HUES64 (cell line): ENCODE data around the gene SYNPO. TPM values are rescaled to one million over a fixed set of nuclear protein-coding genes. Genes with fewer than 3 reads are reported as not detected.

ENCODE experiments used
- H3K27ac ChIP-seq: 2 replicates; pipeline ENCODE4 v1.7.0; 2013; ENCODE audit warnings: low read depth, low read length, inconsistent platforms
- H3K27me3 ChIP-seq: 2 replicates; pipeline ENCODE4 v1.6.1; 2013; ENCODE audit warnings: mild to moderate bottlenecking, low read length; ENCODE audit not compliant: insufficient read depth
- H3K36me3 ChIP-seq: 2 replicates; pipeline ENCODE4 v1.6.1; 2013; ENCODE audit warnings: mild to moderate bottlenecking, low read length; ENCODE audit not compliant: insufficient read depth
- H3K4me1 ChIP-seq: 2 replicates; pipeline ENCODE4 v1.6.1; 2013; ENCODE audit warnings: mild to moderate bottlenecking, low read length, moderate library complexity; ENCODE audit not compliant: insufficient read depth
- H3K4me3 ChIP-seq: 2 replicates; pipeline ENCODE4 v1.5.1; 2013; ENCODE audit warnings: mild to moderate bottlenecking, low read length, moderate library complexity
- H3K9ac ChIP-seq: 2 replicates; pipeline ENCODE4 v1.6.1; 2013; ENCODE audit warnings: mild to moderate bottlenecking, low read depth, low read length
- H3K9me3 ChIP-seq: 2 replicates; pipeline ENCODE4 v1.6.1; 2013; ENCODE audit warnings: low read depth, low read length; ENCODE audit not compliant: insufficient read depth
- WGBS: fragments of 150-250, 120-280 bp; methylation state at CpG from one replicate; pipeline ENCODE4 v1.1.7; 2013; ENCODE audit warnings: missing lambda C conversion rate; 5-methylcytosine and 5-hydroxymethylcytosine counted together
- polyA plus RNA-seq, 2 experiments: library from polyadenylated mRNA; stranded (reverse); fragments of 50-300 nt; gene quantifications; one replicate each; pipeline ENCODE4 v1.2.3, GENCODE V29; 2013

The SYNPO gene, protein sequence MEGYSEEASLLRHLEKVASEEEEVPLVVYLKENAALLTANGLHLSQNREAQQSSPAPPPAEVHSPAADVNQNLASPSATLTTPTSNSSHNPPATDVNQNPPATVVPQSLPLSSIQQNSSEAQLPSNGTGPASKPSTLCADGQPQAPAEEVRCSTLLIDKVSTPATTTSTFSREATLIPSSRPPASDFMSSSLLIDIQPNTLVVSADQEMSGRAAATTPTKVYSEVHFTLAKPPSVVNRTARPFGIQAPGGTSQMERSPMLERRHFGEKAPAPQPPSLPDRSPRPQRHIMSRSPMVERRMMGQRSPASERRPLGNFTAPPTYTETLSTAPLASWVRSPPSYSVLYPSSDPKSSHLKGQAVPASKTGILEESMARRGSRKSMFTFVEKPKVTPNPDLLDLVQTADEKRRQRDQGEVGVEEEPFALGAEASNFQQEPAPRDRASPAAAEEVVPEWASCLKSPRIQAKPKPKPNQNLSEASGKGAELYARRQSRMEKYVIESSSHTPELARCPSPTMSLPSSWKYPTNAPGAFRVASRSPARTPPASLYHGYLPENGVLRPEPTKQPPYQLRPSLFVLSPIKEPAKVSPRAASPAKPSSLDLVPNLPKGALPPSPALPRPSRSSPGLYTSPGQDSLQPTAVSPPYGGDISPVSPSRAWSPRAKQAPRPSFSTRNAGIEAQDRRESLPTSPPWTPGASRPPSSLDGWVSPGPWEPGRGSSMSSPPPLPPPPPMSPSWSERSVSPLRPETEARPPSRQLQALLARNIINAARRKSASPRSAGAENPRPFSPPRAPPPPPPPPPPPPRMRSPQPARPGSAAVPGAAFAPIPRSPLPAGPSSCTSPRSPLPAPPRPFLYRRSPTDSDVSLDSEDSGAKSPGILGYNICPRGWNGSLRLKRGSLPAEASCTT
- polyA plus RNA-seq (2013, experiment 1 of 2): 1.1 TPM
- 2.7 TPM for polyA plus RNA-seq (2013, experiment 2 of 2)

- H3K4me1 ChIP-seq: peaks cover 24% of the 10 kb centered on the region
- no peak within 1 kb of the TSS for H3K9ac ChIP-seq
- peak within 1 kb of the TSS; percentile 47; the same call in 1 of the 2 replicates for H3K27ac ChIP-seq
- no peak within 1 kb of the TSS for H3K4me3 ChIP-seq
- 48% methylated on average over 13 of the region's 14 CpGs for WGBS
- no peaks in the 10 kb centered on the region for H3K9me3 ChIP-seq
- no peaks in the 10 kb centered on the region for H3K36me3 ChIP-seq
- H3K27me3 ChIP-seq: no peaks in the 10 kb centered on the region
These were observed at the start of gene SYNPO for GRCh38 chr5:150640311-150641005. Gene SYNPO, plus strand, starts transcription at chr5:150640660. Its CDS starts 7,616 bp downstream, at chr5:150648276.

GRCh38 chr5:150590979-150591695 is 49.3 kb upstream of the SYNPO start:
- WGBS: 54% methylated on average over 12 of the region's 12 CpGs
- peaks cover 19% of the 10 kb centered on the region for H3K4me1 ChIP-seq
- H3K9ac ChIP-seq: no peak overlapping the region

DNA sequence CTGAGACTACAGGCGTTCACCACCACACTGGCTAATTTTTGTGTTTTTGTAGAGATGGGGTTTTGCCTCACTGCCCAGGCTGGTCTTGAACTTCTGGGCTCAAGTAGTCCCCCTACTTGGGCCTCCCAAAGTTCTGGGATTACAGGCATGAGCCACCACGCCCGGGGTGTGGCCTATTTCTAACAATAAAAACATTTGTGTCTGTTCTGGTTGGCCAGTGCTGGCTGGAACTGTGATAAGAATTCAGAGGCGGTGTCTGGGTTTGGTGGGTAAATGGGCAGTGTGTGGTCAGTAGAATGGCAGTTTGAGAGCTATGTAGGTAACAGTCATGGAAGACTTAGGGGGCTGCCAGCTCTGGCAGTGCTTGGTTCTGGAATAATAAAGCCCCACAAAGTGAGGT is 46.9 kb upstream of the SYNPO start:
- peaks cover 21% of the 10 kb centered on the region for H3K4me1 ChIP-seq
- no peak overlapping the region for H3K4me3 ChIP-seq
- H3K36me3 ChIP-seq: no peaks in the 10 kb centered on the region
- no peak overlapping the region for H3K27ac ChIP-seq
- no peak overlapping the region for H3K9ac ChIP-seq
- 91% methylated on average over 4 of the region's 4 CpGs for WGBS
- H3K9me3 ChIP-seq: no peaks in the 10 kb centered on the region
- H3K27me3 ChIP-seq: no peaks in the 10 kb centered on the region

More at GRCh38 chr5:150590979-150591695, 49.3 kb upstream of the SYNPO start:
- Histone ChIP-seq H3K4me3 (no peak overlapping the region), H3K9me3 (no peaks in the 10 kb centered on the region), H3K36me3 (no peaks in the 10 kb centered on the region), H3K27ac (no peak overlapping the region), H3K27me3 (no peaks in the 10 kb centered on the region)

- Histone ChIP-seq H3K27me3 (no peaks in the 10 kb centered on the region), H3K36me3 (no peaks in the 10 kb centered on the region), H3K4me3 (no peak overlapping the region), H3K9me3 (no peaks in the 10 kb centered on the region), H3K27ac (no peak overlapping the region), H3K4me1 (peaks cover 21% of the 10 kb centered on the region), H3K9ac (no peak overlapping the region)
- WGBS: 90% methylated on average over 7 of the region's 7 CpGs
These were observed 46.5 kb upstream of the SYNPO start for GRCh38 chr5:150593996-150594395.

GRCh38 chr5:150595466-150596031 is 44.9 kb upstream of the SYNPO start:
- Histone ChIP-seq H3K9me3 (no peaks in the 10 kb centered on the region), H3K27me3 (no peaks in the 10 kb centered on the region), H3K4me3 (no peak overlapping the region), H3K9ac (no peak overlapping the region), H3K27ac (no peak overlapping the region), H3K36me3 (no peaks in the 10 kb centered on the region), H3K4me1 (peaks cover 16% of the 10 kb centered on the region)
- 85% methylated on average over 12 of the region's 12 CpGs for WGBS

GRCh38 chr5:150596313-150596712 is 44.1 kb upstream of the SYNPO start:
- H3K27ac ChIP-seq: no peak overlapping the region
- H3K4me1 ChIP-seq: peaks cover 9% of the 10 kb centered on the region
- WGBS: 77% methylated on average over 9 of the region's 9 CpGs

DNA sequence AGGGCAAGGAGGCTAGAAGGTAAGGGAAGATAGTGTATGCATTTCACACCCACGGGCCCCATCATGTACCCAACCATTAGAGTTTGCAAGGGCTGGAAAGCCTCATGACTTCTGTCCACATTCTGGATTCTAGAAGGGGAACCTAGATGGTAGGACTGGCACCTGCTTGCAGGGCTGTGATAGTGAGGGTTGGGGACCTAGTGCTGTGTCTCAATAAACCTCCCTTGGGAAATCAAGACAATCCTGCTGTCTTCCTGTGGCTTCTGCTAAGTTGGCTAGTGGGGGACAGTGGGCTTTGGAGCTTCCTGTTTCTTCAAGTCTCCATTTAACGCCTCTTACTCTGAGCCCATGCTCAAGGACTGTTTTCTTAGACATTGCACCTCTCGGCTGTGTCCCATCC is 43.6 kb upstream of the SYNPO start:
- no peak overlapping the region for H3K4me3 ChIP-seq
- no peak overlapping the region for H3K9ac ChIP-seq
- peaks cover 6% of the 10 kb centered on the region; the same call in 1 of the 2 replicates for H3K4me1 ChIP-seq
- WGBS: 93% methylated on average over 3 of the region's 3 CpGs
- no peak overlapping the region for H3K27ac ChIP-seq
- H3K36me3 ChIP-seq: no peaks in the 10 kb centered on the region
- H3K27me3 ChIP-seq: no peaks in the 10 kb centered on the region
- no peaks in the 10 kb centered on the region for H3K9me3 ChIP-seq

More at GRCh38 chr5:150596313-150596712, 44.1 kb upstream of the SYNPO start:
- H3K27me3 ChIP-seq: no peaks in the 10 kb centered on the region
- H3K4me3 ChIP-seq: no peak overlapping the region
- H3K36me3 ChIP-seq: no peaks in the 10 kb centered on the region
- no peak overlapping the region for H3K9ac ChIP-seq
- no peaks in the 10 kb centered on the region for H3K9me3 ChIP-seq

- WGBS: 89% methylated on average over 10 of the region's 10 CpGs
- peaks cover 6% of the 10 kb centered on the region; the same call in 1 of the 2 replicates for H3K4me1 ChIP-seq
- H3K27me3 ChIP-seq: no peaks in the 10 kb centered on the region
- no peak overlapping the region; the same call in 1 of the 2 replicates for H3K9ac ChIP-seq
- H3K36me3 ChIP-seq: no peaks in the 10 kb centered on the region
- no peak overlapping the region for H3K4me3 ChIP-seq
- H3K27ac ChIP-seq: no peak overlapping the region
- H3K9me3 ChIP-seq: no peaks in the 10 kb centered on the region
These were observed 42.5 kb upstream of the SYNPO start for GRCh38 chr5:150598006-150598405.

GRCh38 chr5:150598821-150599273 is 41.6 kb upstream of the SYNPO start:
- Histone ChIP-seq H3K9me3 (no peaks in the 10 kb centered on the region), H3K4me3 (no peak overlapping the region), H3K36me3 (no peaks in the 10 kb centered on the region), H3K27ac (no peak overlapping the region), H3K4me1 (peaks cover 6% of the 10 kb centered on the region; the same call in 1 of the 2 replicates), H3K27me3 (no peaks in the 10 kb centered on the region), H3K9ac (no peak overlapping the region)
- 91% methylated on average over 12 of the region's 12 CpGs for WGBS

GRCh38 chr5:150599281-150599680 is 41.2 kb upstream of the SYNPO start:
- Histone ChIP-seq H3K4me1 (peaks cover 6% of the 10 kb centered on the region; the same call in 1 of the 2 replicates), H3K4me3 (no peak overlapping the region), H3K27me3 (no peaks in the 10 kb centered on the region), H3K9me3 (no peaks in the 10 kb centered on the region), H3K9ac (no peak overlapping the region), H3K27ac (no peak overlapping the region), H3K36me3 (no peaks in the 10 kb centered on the region)
- WGBS: 91% methylated on average over 5 of the region's 5 CpGs
